ENCODE data around the gene TECTA.

GRCh38 chr11:121095561-121095960 is 5.5 kb upstream of the TECTA start:
- no peak for TF ChIP-seq CTCF (IDR thresholded peaks at IDR 0.05; ENCODE audit: poor library complexity)
- no peak for TF ChIP-seq EZH2phosphoT487 (IDR thresholded peaks at IDR 0.05; ENCODE audit: low read depth, severe bottlenecking, unreplicated experiment)
